ENCODE measurements around the gene RPUSD2.

Gene RPUSD2

DNA sequence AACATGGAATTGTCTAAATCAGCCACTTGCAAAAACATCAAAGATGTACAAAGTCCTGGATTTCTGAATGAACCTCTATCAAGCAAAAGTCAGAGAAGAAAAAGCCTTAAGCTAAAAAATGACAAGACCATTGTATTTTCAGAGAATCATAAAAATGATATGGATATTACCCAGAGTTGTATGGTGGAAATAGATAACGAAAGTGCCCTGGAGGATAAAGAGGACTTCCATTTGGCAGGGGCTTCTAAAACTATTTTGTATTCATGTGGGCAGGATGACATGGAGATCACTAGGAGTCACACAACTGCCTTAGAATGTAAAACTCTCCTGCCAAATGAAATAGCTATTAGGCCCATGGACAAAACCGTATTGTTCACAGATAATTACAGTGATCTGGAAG, 54.3 kb downstream of the RPUSD2 start:
- no peak for DNase-seq (ENCODE audit: low read depth)

Data from stimulated activated CD8-positive, alpha-beta memory T cell treated with anti-CD3 and anti-CD28 coated beads, Interleukin-7, amount 100 ng/mL, for 24 hours (primary cell).